Measurements from ENCODE around the gene THY1.
A peak's percentile ranks its signal among the peaks of the same experiment; 100 is the strongest.

Gene THY1

GRCh38 chr11:119427279-119427678 is 4.3 kb upstream of the THY1 start:
- peaks cover 4% of the 10 kb centered on the region for H3K4me1 ChIP-seq (ENCODE audit: control insufficient read depth, insufficient read depth, low read length, poor library complexity, severe bottlenecking)
- no peak overlapping the region for H3K4me3 ChIP-seq (ENCODE audit: extremely low read depth, insufficient read depth, low read length, poor library complexity, severe bottlenecking)
- no peaks in the 10 kb centered on the region for H3K36me3 ChIP-seq (ENCODE audit: control insufficient read depth, insufficient read depth, low read length)
- no peaks in the 10 kb centered on the region for H3K9me3 ChIP-seq (ENCODE audit: control insufficient read depth, low read length)
- WGBS, 2 experiments (ENCODE audit: insufficient coverage in 2 of 2), result 90 to 96% methylated on average over 5 of the region's 5 CpGs
- no peak overlapping the region for H3K27ac ChIP-seq (ENCODE audit: low read depth, low read length, severe bottlenecking)

DNA sequence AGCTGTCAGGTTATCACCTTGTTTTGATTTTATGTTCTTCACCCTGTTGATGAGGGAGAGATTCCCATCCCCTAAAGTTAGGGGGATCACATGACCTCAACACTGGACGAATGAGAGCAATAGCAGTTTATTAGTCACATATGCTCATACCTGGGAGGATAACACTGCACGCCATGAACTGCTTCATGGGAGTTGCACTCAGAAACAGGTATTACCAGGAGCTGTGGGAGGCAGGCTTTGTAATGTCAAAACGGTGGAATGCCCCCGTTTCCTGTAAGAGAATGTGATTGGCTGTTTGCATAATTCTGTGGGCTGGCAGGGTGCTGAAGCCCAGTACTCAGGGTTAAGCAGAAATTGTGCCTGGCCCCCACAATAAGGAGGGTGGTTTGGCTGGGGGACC is 3.2 kb upstream of the THY1 start:
- H3K9me3 ChIP-seq (ENCODE audit: control insufficient read depth, low read length), result no peaks in the 10 kb centered on the region
- WGBS, 2 experiments (ENCODE audit: insufficient coverage in 2 of 2), result 44 to 60% methylated on average over 3 to 4 of the region's 4 CpGs
- no peaks in the 10 kb centered on the region for H3K36me3 ChIP-seq (ENCODE audit: control insufficient read depth, insufficient read depth, low read length)
- peaks cover 3% of the 10 kb centered on the region for H3K4me1 ChIP-seq (ENCODE audit: control insufficient read depth, insufficient read depth, low read length, poor library complexity, severe bottlenecking)
- no peak overlapping the region for H3K27ac ChIP-seq (ENCODE audit: low read depth, low read length, severe bottlenecking)
- no peak overlapping the region for H3K4me3 ChIP-seq (ENCODE audit: extremely low read depth, insufficient read depth, low read length, poor library complexity, severe bottlenecking)

DNA sequence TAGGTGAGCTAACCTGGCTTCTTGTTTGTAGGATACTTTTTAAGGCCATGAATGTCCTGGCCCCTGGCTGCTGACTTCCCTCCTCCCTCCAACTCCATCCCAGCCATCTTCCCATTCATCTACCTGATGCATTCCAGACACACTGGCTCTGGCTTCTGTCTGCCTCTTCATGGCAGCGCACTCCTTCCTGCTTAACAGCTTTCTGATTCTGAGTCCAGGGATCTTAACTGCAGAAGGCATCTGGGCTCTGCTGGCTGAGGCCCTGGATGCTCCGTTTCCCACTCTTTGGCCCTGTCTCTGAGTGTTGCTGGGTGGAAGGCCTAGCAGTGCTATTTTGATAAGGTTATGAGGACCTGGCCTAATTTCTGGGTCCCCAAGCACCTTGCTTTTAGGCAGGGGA is 1.8 kb upstream of the THY1 start:
- Histone ChIP-seq H3K4me1 (ENCODE audit: control insufficient read depth, insufficient read depth, low read length, poor library complexity, severe bottlenecking) (peaks cover 3% of the 10 kb centered on the region), H3K36me3 (ENCODE audit: control insufficient read depth, insufficient read depth, low read length) (peaks cover 10% of the 10 kb centered on the region), H3K4me3 (ENCODE audit: extremely low read depth, insufficient read depth, low read length, poor library complexity, severe bottlenecking) (no peak overlapping the region), H3K9me3 (ENCODE audit: control insufficient read depth, low read length) (no peaks in the 10 kb centered on the region), H3K27ac (ENCODE audit: low read depth, low read length, severe bottlenecking) (peak overlapping the region; percentile 53)
- WGBS, 2 experiments (ENCODE audit: insufficient coverage in 2 of 2), result 84 to 100% methylated on average over 1 to 2 of the region's 2 CpGs

GRCh38 chr11:119424276-119424675 is 1.3 kb upstream of the THY1 start:
- peaks cover 15% of the 10 kb centered on the region for H3K36me3 ChIP-seq (ENCODE audit: control insufficient read depth, insufficient read depth, low read length)
- H3K4me1 ChIP-seq (ENCODE audit: control insufficient read depth, insufficient read depth, low read length, poor library complexity, severe bottlenecking), result peaks cover 3% of the 10 kb centered on the region
- WGBS, 2 experiments (ENCODE audit: insufficient coverage in 2 of 2), result 90 to 97% methylated on average over 1 to 3 of the region's 3 CpGs
- no peak overlapping the region for H3K27ac ChIP-seq (ENCODE audit: low read depth, low read length, severe bottlenecking)
- H3K4me3 ChIP-seq (ENCODE audit: extremely low read depth, insufficient read depth, low read length, poor library complexity, severe bottlenecking), result no peak overlapping the region
- no peaks in the 10 kb centered on the region for H3K9me3 ChIP-seq (ENCODE audit: control insufficient read depth, low read length)

- H3K9me3 ChIP-seq (ENCODE audit: control insufficient read depth, low read length), result no peaks in the 10 kb centered on the region
- WGBS, 2 experiments (ENCODE audit: insufficient coverage in 2 of 2), result 87 to 88% methylated on average over 5 to 8 of the region's 14 CpGs
- peaks cover 3% of the 10 kb centered on the region for H3K4me1 ChIP-seq (ENCODE audit: control insufficient read depth, insufficient read depth, low read length, poor library complexity, severe bottlenecking)
- H3K36me3 ChIP-seq (ENCODE audit: control insufficient read depth, insufficient read depth, low read length), result peaks cover 21% of the 10 kb centered on the region
- H3K27ac ChIP-seq (ENCODE audit: low read depth, low read length, severe bottlenecking), result no peak overlapping the region
- peak overlapping the region; percentile 66 for H3K4me3 ChIP-seq (ENCODE audit: extremely low read depth, insufficient read depth, low read length, poor library complexity, severe bottlenecking)
These were observed 710 bp upstream of the THY1 start for GRCh38 chr11:119423509-119424254.

DNA sequence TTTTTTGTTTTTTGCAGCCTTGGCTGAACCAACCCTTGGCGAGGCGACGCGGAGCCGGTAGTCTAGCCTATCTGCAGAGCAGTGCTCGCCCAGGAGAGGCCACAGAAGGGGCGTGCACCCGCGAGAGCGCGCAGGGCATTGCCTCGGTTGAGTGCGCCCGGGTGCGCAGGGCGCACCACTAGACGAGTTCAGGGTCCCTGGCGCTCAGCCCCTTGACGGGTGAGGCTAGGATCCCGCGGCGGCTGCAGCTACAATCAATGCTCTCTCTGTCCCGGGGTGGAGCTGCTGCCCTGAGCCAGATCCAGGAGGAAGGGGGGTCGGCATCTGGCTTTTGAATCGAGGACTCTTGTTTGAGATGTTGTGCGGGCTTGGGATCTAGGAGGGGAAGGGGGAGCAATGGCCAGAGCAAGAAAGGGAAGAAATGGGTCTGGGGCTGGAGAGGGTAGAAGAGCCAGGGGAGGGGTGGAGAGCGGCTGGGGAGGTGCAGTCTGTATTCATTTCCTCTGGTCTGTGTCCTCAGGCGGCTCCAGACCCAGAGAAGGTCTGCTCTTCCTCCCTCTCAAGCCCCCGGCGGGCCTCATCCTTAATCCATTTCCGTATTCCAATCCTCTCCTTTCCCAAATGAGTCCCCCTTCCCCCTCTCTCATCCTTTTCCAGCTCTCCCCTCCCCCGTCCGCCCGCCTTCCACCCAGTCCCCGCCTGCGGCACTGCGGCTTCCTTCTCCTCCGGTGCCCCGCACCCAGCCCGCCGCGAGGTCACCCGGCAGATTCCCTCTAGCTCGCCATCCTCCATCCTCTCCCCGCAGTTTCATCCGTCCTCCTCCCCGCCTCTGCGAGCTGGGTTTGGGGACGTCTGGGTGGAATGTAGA is 797 bp downstream of the THY1 start:
- Histone ChIP-seq H3K9me3 (ENCODE audit: control insufficient read depth, low read length) (no peaks in the 10 kb centered on the region), H3K4me1 (ENCODE audit: control insufficient read depth, insufficient read depth, low read length, poor library complexity, severe bottlenecking) (peaks cover 17% of the 10 kb centered on the region), H3K27ac (ENCODE audit: low read depth, low read length, severe bottlenecking) (peak overlapping the region; percentile 41), H3K36me3 (ENCODE audit: control insufficient read depth, insufficient read depth, low read length) (peaks cover 30% of the 10 kb centered on the region), H3K4me3 (ENCODE audit: extremely low read depth, insufficient read depth, low read length, poor library complexity, severe bottlenecking) (peak overlapping the region; percentile 66)
- WGBS, 2 experiments (ENCODE audit: insufficient coverage in 2 of 2), result 0 to 1% methylated on average over 25 to 42 of the region's 49 CpGs

DNA sequence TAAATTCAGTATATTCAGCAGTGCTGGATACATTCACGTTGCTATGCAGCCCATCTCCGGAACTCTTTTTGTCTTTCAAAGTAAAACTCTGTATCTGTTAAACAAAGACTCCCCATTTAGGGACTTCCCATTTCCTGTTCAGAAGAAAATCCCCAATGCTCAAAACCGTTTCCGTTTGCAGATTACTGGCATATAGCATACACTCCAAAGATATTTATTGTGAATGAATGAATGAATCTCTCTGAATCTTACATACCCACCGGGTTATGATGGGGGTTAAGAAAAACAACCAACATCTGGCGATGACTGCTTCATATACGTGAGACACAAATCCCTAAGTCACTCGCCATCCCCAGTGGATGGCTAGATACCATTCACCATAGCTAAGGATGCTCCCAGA is 1.6 kb downstream of the THY1 start:
- WGBS, 2 experiments (ENCODE audit: insufficient coverage in 2 of 2), result 6 to 18% methylated on average over 2 to 5 of the region's 8 CpGs
- peak overlapping the region; percentile 66 for H3K4me3 ChIP-seq (ENCODE audit: extremely low read depth, insufficient read depth, low read length, poor library complexity, severe bottlenecking)
- H3K4me1 ChIP-seq (ENCODE audit: control insufficient read depth, insufficient read depth, low read length, poor library complexity, severe bottlenecking), result peaks cover 19% of the 10 kb centered on the region
- H3K9me3 ChIP-seq (ENCODE audit: control insufficient read depth, low read length), result no peaks in the 10 kb centered on the region
- no peak overlapping the region for H3K27ac ChIP-seq (ENCODE audit: low read depth, low read length, severe bottlenecking)
- peaks cover 30% of the 10 kb centered on the region for H3K36me3 ChIP-seq (ENCODE audit: control insufficient read depth, insufficient read depth, low read length)

DNA sequence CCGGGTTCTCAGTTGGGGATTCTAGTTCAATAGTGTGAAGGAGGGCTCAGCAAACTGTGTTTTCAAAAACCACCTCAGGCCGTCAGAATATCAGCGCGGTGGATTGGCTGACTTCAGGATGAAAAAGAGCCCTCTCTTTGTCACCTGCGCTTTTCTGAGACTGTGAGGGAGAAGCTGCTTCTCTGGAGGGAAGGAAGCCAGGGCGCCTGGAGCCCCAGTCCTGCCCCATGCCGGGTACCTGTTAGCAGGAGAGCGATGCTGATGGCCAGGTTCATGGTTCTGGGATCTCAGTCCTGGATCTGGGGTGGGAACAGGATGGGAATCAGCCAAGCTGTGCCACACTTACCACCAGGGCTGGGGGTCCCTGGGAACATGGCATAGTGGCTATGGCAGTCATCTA is 2.3 kb downstream of the THY1 start:
- Histone ChIP-seq H3K4me3 (ENCODE audit: extremely low read depth, insufficient read depth, low read length, poor library complexity, severe bottlenecking) (no peak overlapping the region), H3K36me3 (ENCODE audit: control insufficient read depth, insufficient read depth, low read length) (peaks cover 30% of the 10 kb centered on the region), H3K4me1 (ENCODE audit: control insufficient read depth, insufficient read depth, low read length, poor library complexity, severe bottlenecking) (peaks cover 19% of the 10 kb centered on the region), H3K9me3 (ENCODE audit: control insufficient read depth, low read length) (no peaks in the 10 kb centered on the region), H3K27ac (ENCODE audit: low read depth, low read length, severe bottlenecking) (no peak overlapping the region)
- WGBS, 2 experiments (ENCODE audit: insufficient coverage in 2 of 2), result 91 to 98% methylated on average over 6 to 8 of the region's 8 CpGs

DNA sequence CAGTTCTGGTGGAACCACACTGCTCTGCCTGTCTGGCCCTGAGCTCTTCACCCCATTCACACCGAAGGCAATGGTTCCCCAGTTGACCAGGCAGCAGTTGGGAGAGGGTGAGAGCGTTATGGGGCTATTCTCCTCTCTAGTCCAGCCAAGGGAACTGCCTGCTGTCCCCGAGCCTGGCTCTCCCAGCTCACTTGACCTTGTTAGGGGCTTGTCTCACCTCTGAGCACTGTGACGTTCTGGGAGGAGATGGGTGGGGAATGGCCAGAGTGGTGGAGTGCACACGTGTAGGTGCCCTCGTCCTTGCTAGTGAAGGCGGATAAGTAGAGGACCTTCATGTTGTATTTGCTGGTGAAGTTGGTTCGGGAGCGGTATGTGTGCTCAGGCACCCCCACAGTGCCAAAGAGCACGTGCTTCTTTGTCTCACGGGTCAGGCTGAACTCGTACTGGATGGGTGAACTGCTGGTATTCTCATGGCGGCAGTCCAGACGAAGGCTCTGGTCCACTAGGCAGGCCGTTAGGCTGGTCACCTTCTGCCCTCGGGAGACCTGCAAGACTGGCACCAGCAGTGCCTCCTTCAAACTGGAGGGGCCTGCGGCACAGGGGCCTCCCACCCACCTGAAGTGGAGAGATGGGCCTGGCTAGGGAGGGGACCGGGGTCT is 3.0 kb downstream of the THY1 start:
- H3K27ac ChIP-seq (ENCODE audit: low read depth, low read length, severe bottlenecking), result no peak overlapping the region
- peaks cover 30% of the 10 kb centered on the region for H3K36me3 ChIP-seq (ENCODE audit: control insufficient read depth, insufficient read depth, low read length)
- H3K4me3 ChIP-seq (ENCODE audit: extremely low read depth, insufficient read depth, low read length, poor library complexity, severe bottlenecking), result no peak overlapping the region
- WGBS, 2 experiments (ENCODE audit: insufficient coverage in 2 of 2), result 92 to 94% methylated on average over 14 to 17 of the region's 18 CpGs
- no peaks in the 10 kb centered on the region for H3K9me3 ChIP-seq (ENCODE audit: control insufficient read depth, low read length)
- peaks cover 19% of the 10 kb centered on the region for H3K4me1 ChIP-seq (ENCODE audit: control insufficient read depth, insufficient read depth, low read length, poor library complexity, severe bottlenecking)

DNA sequence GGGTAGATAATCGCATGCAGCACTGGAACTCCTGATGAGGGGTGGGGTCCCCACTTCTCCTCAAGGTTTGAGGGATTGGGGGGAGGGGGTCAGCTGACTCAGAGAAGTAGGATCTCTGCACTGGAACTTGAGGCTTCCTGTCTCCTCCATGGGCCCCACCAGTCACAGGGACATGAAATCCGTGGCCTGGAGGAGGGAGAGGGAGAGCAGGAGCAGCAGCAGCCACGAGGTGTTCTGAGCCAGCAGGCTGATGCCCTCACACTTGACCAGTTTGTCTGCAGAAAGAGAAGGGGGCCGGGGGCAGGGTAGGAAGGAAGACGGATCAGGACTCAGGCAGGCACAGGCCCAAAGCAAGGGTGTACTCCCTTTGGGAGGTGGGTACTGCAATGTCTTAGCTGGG is 3.7 kb downstream of the THY1 start:
- Histone ChIP-seq H3K36me3 (ENCODE audit: control insufficient read depth, insufficient read depth, low read length) (peaks cover 30% of the 10 kb centered on the region), H3K4me1 (ENCODE audit: control insufficient read depth, insufficient read depth, low read length, poor library complexity, severe bottlenecking) (peaks cover 19% of the 10 kb centered on the region), H3K4me3 (ENCODE audit: extremely low read depth, insufficient read depth, low read length, poor library complexity, severe bottlenecking) (no peak overlapping the region), H3K27ac (ENCODE audit: low read depth, low read length, severe bottlenecking) (no peak overlapping the region), H3K9me3 (ENCODE audit: control insufficient read depth, low read length) (no peaks in the 10 kb centered on the region)
- WGBS, 2 experiments (ENCODE audit: insufficient coverage in 2 of 2), result 85 to 90% methylated on average over 3 to 5 of the region's 5 CpGs

Data from mesodermal cell (in vitro differentiated cells).